Measurements from ENCODE around the gene GCNT1.

GCNT1 gene

GRCh38 chr9:76542360-76542759 is 83.4 kb downstream of the GCNT1 start:
- DNase-seq: no peak

DNA sequence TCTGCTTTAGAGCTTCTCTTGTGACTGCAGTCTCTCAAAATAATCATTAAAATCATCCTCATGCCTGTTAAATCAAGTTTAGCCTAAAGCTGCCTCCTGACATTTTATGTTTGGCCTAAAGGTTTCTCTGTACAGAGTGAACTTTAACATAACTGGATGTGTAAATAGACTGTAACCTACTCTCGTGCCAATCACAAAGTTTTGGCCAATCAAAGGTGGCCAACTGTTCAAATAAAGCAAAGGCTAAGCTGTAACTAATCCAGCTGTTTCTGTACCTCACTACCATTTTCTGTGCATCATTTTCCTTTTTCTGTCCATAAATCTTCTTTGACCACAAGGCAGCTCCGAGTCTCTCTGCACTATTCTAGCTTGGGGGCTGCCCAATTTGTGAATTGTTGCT is 86.2 kb downstream of the GCNT1 start:
- no peak for DNase-seq

DNA sequence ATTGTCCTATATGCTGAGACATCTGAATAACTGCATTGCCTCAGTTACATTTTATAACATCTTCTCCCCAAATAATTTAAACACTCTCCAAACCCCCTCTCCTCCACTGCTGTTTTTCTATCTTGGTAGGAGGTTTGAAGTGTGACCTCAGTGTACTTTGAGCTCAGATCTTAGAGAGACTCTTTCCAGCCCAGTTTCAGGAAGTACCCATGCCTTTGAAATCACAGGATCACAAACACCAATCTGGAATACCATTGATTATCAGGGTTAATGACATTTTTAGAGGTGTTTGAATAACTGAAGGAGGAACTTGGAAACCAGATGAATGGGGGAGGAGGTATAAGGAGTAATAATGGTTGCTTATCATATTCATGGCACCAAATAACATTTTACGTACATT is 93.2 kb downstream of the GCNT1 start:
- DNase-seq: no peak

DNA sequence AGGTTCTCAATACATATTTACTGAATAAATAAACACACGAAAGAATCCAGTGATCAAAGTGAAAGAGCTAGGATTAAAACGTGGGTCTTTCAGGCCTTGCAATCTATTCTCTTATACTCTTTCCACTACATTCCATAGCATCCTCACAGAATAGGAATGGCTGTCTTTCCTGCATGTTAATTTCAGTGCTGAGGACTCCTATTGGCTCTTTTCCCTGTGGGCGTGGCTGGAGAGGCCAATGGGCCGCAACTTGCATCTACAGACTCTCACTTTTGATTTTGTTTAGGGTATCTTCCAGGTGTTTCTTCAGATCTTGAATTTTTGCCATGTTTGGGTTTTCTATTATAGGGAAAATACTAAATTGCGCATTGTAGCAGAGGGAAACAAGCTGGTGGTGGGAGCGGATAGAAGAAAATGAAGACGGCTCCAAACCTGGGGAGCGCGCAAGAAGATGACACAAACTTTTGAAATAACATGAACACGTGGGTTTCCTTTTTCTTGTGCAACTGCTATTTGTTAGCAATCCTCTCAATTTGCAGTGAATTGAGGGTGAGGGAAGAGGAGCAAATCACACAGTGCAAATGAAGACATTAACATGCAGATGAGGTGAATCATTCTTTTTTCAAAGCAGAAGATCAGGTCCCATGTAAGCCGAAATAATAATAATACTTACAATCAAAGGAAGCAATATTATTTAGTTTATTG is 93.9 kb downstream of the GCNT1 start:
- DNase-seq: no peak

DNA sequence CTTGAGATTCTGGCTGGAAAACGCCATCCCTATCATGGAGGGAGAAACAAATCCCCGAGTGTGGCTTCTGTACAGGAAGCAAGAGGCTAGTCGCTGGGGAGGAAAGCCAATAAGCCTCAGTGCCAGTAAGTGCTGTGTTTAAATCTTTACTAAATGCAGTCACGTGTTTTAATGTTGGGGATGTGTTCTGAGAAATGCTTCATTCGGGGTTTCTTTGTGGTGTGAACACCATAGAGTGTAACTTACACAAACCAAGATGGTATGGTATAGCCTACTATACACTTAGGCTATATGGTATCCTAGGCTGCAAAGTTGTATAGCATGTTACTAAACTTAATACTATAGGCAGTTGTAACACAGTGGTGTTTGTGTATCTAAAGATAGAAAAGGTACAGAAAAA is 94.7 kb downstream of the GCNT1 start:
- no peak for DNase-seq

Data from activated gamma-delta T cell treated with Interleukin-2 at 50 U/mL for 16 hours (primary cell).